Measurements from ENCODE around the gene GNAT1. TPM values are rescaled to one million over a fixed set of nuclear protein-coding genes. Genes with fewer than 3 reads are reported as not detected.

GNAT1 gene
- polyA plus RNA-seq, 1 experiment: not detected

DNA sequence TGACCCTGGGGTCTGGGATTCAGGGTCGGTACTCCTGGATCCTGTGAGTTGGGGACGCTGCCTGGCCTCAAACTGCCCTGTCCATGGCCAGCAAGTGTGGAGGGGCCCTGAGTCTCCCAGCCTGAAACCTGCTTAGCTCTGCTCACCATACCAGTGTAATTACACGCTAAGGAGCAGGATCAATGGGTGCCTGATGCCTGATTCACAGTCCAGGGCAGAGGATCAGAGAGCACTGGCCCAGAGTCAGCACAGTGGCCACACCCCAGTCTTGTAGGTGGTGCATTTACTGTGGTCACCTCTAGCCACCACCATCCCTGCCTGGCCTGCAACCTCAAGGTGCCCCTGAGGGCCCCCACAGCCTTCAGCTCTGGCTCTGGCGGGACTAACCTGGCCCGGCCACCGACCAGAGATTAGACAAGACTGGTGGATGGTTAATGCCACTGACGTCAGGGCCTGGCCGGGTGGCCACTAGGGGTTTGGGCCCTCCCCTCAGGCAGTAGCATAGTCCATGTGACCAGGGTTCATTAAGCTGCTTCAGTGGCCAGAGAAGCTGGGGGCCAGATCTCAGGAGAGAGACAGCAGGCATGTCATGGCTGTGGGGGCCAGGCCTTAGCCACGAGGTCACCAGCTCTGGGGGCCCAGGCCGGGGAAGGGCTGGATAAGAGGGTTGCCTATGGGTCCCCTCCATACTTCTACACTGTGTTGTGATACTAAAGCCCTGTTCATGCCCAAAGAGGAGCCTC is 10.3 kb downstream of the GNAT1 start:
- POLR2A ChIA-PET: no interaction called here
- no peak overlapping the region for H3K27ac ChIP-seq (ENCODE audit: low read depth, low read length)
- no peak for DNase-seq (ENCODE audit: low read depth, low spot score)
- H3K4me3 ChIP-seq (ENCODE audit: low read depth, low read length): no peak overlapping the region
- no peak for TF ChIP-seq CTCF (IDR thresholded peaks at IDR 0.05; ENCODE audit: low read depth, low read length)
- CTCF ChIA-PET: interaction anchor here (0.5 to 4.2 kb wide), 4 partner anchors 9 to 81 kb away, joined by 3 to 42 read pairs (median 14); partner anchors contain the start of gene GNAT1
- peaks cover 49% of the 10 kb centered on the region for H3K27me3 ChIP-seq (ENCODE audit: control insufficient read depth, insufficient read depth, low read length)
- H3K9me3 ChIP-seq (ENCODE audit: control insufficient read depth, insufficient read depth, low read length): no peaks in the 10 kb centered on the region

DNA sequence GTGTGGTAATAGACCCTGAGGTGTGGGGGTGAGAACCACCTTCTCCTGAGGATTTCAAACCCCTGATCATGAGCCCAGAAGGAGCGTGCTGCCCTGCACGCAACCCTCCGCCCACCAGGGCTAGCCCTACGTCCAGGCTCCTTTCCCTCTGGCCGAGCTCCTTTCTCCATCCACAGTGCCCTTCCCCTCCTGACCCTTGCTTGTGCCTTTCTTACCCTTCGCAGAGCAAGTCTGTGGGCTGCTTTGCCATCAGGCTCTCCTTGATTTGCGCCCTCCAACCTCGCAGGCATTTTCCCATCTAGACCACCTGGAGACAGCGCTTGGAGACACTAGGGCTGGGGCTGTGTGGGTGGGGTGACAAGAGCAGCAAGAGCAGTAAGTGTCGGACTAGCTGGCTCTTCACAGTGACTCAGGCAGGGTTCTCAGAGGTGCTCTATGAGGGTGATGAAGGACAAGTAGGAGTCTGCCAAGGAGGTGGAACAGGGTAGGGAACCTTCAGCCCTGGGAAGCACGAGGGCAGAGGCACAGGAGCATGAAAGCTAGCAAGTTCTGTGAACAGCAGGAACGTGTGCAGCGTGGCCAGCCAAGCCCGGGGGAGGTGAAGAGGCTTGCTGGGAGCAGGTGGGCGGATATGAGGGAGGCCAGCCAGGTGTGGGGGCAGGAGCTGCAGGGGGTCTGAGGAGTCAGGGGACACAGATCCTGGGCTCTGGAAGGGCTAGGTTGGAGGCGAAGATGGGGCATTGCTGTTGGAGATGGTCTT is 11.1 kb downstream of the GNAT1 start:
- Histone ChIP-seq H3K9me3 (ENCODE audit: control insufficient read depth, insufficient read depth, low read length) (no peaks in the 10 kb centered on the region), H3K27me3 (ENCODE audit: control insufficient read depth, insufficient read depth, low read length) (peaks cover 53% of the 10 kb centered on the region), H3K4me3 (ENCODE audit: low read depth, low read length) (no peak overlapping the region), H3K27ac (ENCODE audit: low read depth, low read length) (no peak overlapping the region)
- POLR2A ChIA-PET: no interaction called here
- no peak for TF ChIP-seq CTCF (IDR thresholded peaks at IDR 0.05; ENCODE audit: low read depth, low read length)
- DNase-seq (ENCODE audit: low read depth, low spot score): no peak
- CTCF ChIA-PET: interaction anchor here (0.9 to 4.2 kb wide), 3 partner anchors 10 to 24 kb away, joined by 3 to 42 read pairs (median 22); partner anchors contain the start of gene GNAT1

- Histone ChIP-seq H3K27me3 (ENCODE audit: control insufficient read depth, insufficient read depth, low read length) (peaks cover 55% of the 10 kb centered on the region), H3K4me3 (ENCODE audit: low read depth, low read length) (no peak overlapping the region), H3K9me3 (ENCODE audit: control insufficient read depth, insufficient read depth, low read length) (no peaks in the 10 kb centered on the region), H3K27ac (ENCODE audit: low read depth, low read length) (no peak overlapping the region)
- no peak for TF ChIP-seq CTCF (IDR thresholded peaks at IDR 0.05; ENCODE audit: low read depth, low read length)
- ChIA-PET CTCF (interaction anchor here (0.9 to 4.2 kb wide), 4 partner anchors 11 to 23 kb away, joined by 3 to 42 read pairs (median 12); partner anchors contain the start of gene GNAT1), POLR2A (no interaction called here)
- no peak for DNase-seq (ENCODE audit: low read depth, low spot score)
These were observed 11.9 kb downstream of the GNAT1 start for GRCh38 chr3:50203113-50203808.

DNA sequence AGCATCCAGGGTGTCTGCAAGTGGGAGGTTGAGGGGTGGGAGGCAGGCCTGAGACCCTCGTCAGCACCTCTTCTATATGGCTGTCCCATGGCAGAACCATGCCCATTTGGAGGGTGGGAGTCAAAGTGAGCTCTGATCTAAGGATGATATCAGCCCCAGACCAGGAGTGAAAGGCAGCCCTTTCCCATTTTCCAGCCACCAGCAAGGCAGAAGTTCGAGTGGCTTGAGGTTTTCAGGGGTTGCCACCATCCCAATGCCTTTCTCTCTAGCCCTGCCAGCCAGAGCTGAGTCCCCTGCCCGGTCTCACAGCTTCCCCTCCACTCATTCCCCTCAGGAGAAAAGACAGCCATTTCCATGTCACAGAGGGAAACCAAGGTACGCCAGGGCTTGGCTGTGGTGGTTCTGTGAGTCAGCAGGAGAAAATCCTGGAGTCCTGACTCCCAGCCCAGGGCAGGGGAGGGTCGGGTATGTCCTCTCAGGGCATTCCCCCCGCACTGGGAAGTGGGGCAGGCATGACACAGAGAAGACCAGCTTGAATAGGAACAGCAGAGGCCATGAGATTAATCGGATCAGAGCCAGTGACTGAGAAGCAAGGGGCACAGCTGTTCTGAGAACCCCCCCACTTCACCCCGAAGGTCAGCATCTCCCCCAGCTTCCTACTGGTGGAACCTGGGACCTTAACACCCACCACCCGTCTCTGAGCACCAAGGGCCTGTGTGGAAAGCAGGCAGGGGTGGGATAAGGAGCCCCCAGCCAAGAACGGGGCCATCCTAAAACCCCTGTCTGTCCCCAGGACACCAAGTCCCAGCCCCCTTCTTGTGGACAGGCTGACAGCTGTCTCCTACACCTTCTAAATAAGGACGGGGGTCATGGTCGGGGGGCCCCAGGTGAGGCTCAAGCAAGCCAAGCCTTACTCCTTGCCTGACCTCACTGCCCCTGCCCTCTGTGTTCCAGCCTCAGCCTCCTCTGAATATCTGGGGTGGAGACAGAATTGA is 12.7 kb downstream of the GNAT1 start:
- CTCF ChIA-PET: interaction anchor here (0.9 to 4.2 kb wide), 5 partner anchors 11 to 67 kb away, joined by 3 to 42 read pairs (median 4); partner anchors contain the start of gene GNAT1
- H3K9me3 ChIP-seq (ENCODE audit: control insufficient read depth, insufficient read depth, low read length): no peaks in the 10 kb centered on the region

More for the DNA sequence above, 12.7 kb downstream of the GNAT1 start:
- no peak for TF ChIP-seq CTCF (IDR thresholded peaks at IDR 0.05; ENCODE audit: low read depth, low read length)
- no peak overlapping the region for H3K4me3 ChIP-seq (ENCODE audit: low read depth, low read length)
- H3K27me3 ChIP-seq (ENCODE audit: control insufficient read depth, insufficient read depth, low read length): peaks cover 56% of the 10 kb centered on the region
- POLR2A ChIA-PET: no interaction called here
- no peak overlapping the region for H3K27ac ChIP-seq (ENCODE audit: low read depth, low read length)
- DNase-seq (ENCODE audit: low read depth, low spot score): no peak
